H1 (cell line): Measurements from ENCODE around the gene ALK. TPM values are rescaled to one million over a fixed set of nuclear protein-coding genes. Genes with fewer than 3 reads are reported as not detected.

Experiments
- CTCF ChIA-PET: fragments of 300-600 bp; sonication (Branson Sonifier 250); formaldehyde crosslinking; loops from one replicate; lab custom pipeline; 2021; ENCODE audit not compliant: partially characterized antibody; lab: Charles Lee
- POLR2A ChIA-PET: fragments of 300-600 bp; sonication (Branson Sonifier 250); formaldehyde crosslinking; loops from one replicate; lab custom pipeline; 2021; ENCODE audit warnings: inconsistent platforms; ENCODE audit not compliant: partially characterized antibody; lab: Charles Lee
- DNase-seq, 2 experiments: peaks; one replicate each; pipeline versions ENCODE4 v3.0.0 to v3.0.0-alpha.2; 2010 to 2022; ENCODE audit warnings: low spot score in 2 of 2, low read depth in 1 of 2, mixed read lengths in 1 of 2
- FAIRE-seq: peaks from 2 replicates; lab custom pipeline; 2011; peaks lifted over from hg19 to GRCh38; lab: Jason Lieb, UNC
- H2AFZ ChIP-seq: 2 replicates; pipeline ENCODE4 v1.8.1; 2012; ENCODE audit warnings: low read length, inconsistent platforms
- H2AK5ac ChIP-seq: 2 replicates; pipeline ENCODE4 v1.6.1; 2013; ENCODE audit warnings: low read depth, low read length
- H2BK120ac ChIP-seq: replicated peaks from 2 replicates; pipeline ENCODE3; 2013; ENCODE audit warnings: low read depth, low read length, inconsistent platforms
- H2BK12ac ChIP-seq: 2 replicates; pipeline ENCODE4 v1.6.1; 2013; ENCODE audit warnings: low read depth, low read length
- H2BK15ac ChIP-seq: 2 replicates; pipeline ENCODE4 v1.6.1; 2013; ENCODE audit warnings: low read length
- H2BK20ac ChIP-seq: 2 replicates; pipeline ENCODE4 v1.6.1; 2013; ENCODE audit warnings: low read length
- H2BK5ac ChIP-seq: 2 replicates; pipeline ENCODE4 v1.6.1; 2013; ENCODE audit warnings: low read depth, low read length
- H3K14ac ChIP-seq: 2 replicates; pipeline ENCODE4 v1.6.1; 2013; ENCODE audit warnings: inconsistent platforms; ENCODE audit not compliant: insufficient read length
- H3K18ac ChIP-seq: 2 replicates; pipeline ENCODE4 v1.6.1; 2013; ENCODE audit warnings: low read length; ENCODE audit errors: extremely low read depth
- H3K23ac ChIP-seq: 2 replicates; pipeline ENCODE4 v1.6.1; 2013; ENCODE audit warnings: inconsistent platforms; ENCODE audit not compliant: insufficient read length
- H3K23me2 ChIP-seq: 2 replicates; pipeline ENCODE4 v1.6.1; 2013; ENCODE audit warnings: low read depth, low read length
- H3K27ac ChIP-seq: 2 replicates; pipeline ENCODE4 v1.6.1; 2011; ENCODE audit warnings: low read depth, low read length, inconsistent platforms
- H3K27me3 ChIP-seq, 4 experiments: replicated peaks in 1 of 4; 1 replicate in 1 of 4; 2 replicates in 3 of 4; pipeline versions ENCODE4 v1.6.1 to v1.8.1; 2011 to 2013; ENCODE audit warnings: low read length in 3 of 4, mild to moderate bottlenecking in 3 of 4, inconsistent platforms in 2 of 4, mixed read lengths in 2 of 4, moderate library complexity in 1 of 4; ENCODE audit not compliant: control insufficient read depth in 3 of 4, insufficient read depth in 3 of 4; ENCODE audit errors: extremely low read depth in 1 of 4
- H3K36me3 ChIP-seq, 4 experiments: 2 replicates each; pipeline versions ENCODE4 v1.6.1 to v1.8.1; 2011 to 2013; ENCODE audit warnings: mild to moderate bottlenecking in 4 of 4, low read length in 3 of 4, moderate library complexity in 2 of 4, control low read depth in 1 of 4, inconsistent platforms in 1 of 4; ENCODE audit not compliant: insufficient read depth in 4 of 4, control insufficient read depth in 2 of 4
- H3K4ac ChIP-seq: replicated peaks from 2 replicates; pipeline ENCODE3; 2013; ENCODE audit warnings: low read length, low read depth, mixed read lengths, inconsistent platforms; ENCODE audit not compliant: insufficient read length
- H3K4me1 ChIP-seq, 4 experiments: replicated peaks in 1 of 4; 1 replicate in 1 of 4; 2 replicates in 3 of 4; pipeline versions ENCODE4 v1.6.1 to v1.8.1; 2011 to 2013; ENCODE audit warnings: low read length in 3 of 4, inconsistent platforms in 2 of 4, mixed read lengths in 1 of 4; ENCODE audit not compliant: insufficient read depth in 4 of 4, control insufficient read depth in 3 of 4
- H3K4me2 ChIP-seq, 2 experiments: 2 replicates each; pipeline versions ENCODE4 v1.6.1 to v1.8.1; 2011 to 2013; ENCODE audit warnings: low read depth in 2 of 2, low read length in 2 of 2, control low read depth in 1 of 2, inconsistent platforms in 1 of 2, mild to moderate bottlenecking in 1 of 2; ENCODE audit not compliant: insufficient read depth in 1 of 2
- H3K4me3 ChIP-seq, 4 experiments: fragments of 200-600, 300-600 bp in 1 of 4; sonication (generic), shearing (Covaris generic), sonication (Bioruptor Twin) in 1 of 4; 2 replicates each; pipeline versions ENCODE4 v1.5.1 to v1.8.1; 2011 to 2016; ENCODE audit warnings: low read length in 4 of 4, low read depth in 3 of 4, control low read depth in 2 of 4, inconsistent platforms in 2 of 4, mild to moderate bottlenecking in 2 of 4, mixed read lengths in 1 of 4, moderate library complexity in 1 of 4; ENCODE audit not compliant: insufficient read depth in 2 of 4; ENCODE audit errors: extremely low read depth in 1 of 4
- H3K56ac ChIP-seq: replicated peaks from 2 replicates; pipeline ENCODE3; 2013; ENCODE audit warnings: low read depth, mild to moderate bottlenecking, mixed read lengths, low read length, inconsistent platforms; ENCODE audit not compliant: insufficient read length
- H3K79me1 ChIP-seq: 2 replicates; pipeline ENCODE4 v1.6.1; 2013; ENCODE audit warnings: low read depth, low read length, control low read depth
- H3K79me2 ChIP-seq, 2 experiments: 2 replicates each; pipeline versions ENCODE4 v1.6.1 to v1.8.1; 2012 to 2013; ENCODE audit warnings: low read length in 2 of 2, mild to moderate bottlenecking in 2 of 2, inconsistent platforms in 1 of 2; ENCODE audit not compliant: insufficient read depth in 2 of 2, control insufficient read depth in 1 of 2
- H3K9ac ChIP-seq, 4 experiments: replicated peaks in 1 of 4; 1 replicate in 1 of 4; 2 replicates in 3 of 4; pipeline versions ENCODE4 v1.6.1 to v1.8.1; 2011 to 2013; ENCODE audit warnings: low read depth in 3 of 4, low read length in 3 of 4, control low read depth in 2 of 4, mild to moderate bottlenecking in 2 of 4, moderate library complexity in 2 of 4, inconsistent platforms in 1 of 4; ENCODE audit errors: extremely low read depth in 1 of 4
- H3K9me3 ChIP-seq, 2 experiments: 2 replicates each; pipeline versions ENCODE4 v1.6.1 to v1.8.1; 2012 to 2013; ENCODE audit warnings: mild to moderate bottlenecking in 2 of 2, moderate library complexity in 2 of 2, control low read depth in 1 of 2, inconsistent platforms in 1 of 2, low read depth in 1 of 2, low read length in 1 of 2, mixed read lengths in 1 of 2; ENCODE audit not compliant: insufficient read depth in 2 of 2
- H4K20me1 ChIP-seq, 2 experiments: replicated peaks in 1 of 2; 2 replicates each; pipeline versions ENCODE3 to v1.8.1; 2011 to 2013; ENCODE audit warnings: inconsistent platforms in 2 of 2, low read length in 2 of 2, mild to moderate bottlenecking in 1 of 2; ENCODE audit not compliant: insufficient read depth in 2 of 2, control insufficient read depth in 1 of 2
- H4K5ac ChIP-seq: 2 replicates; pipeline ENCODE4 v1.6.1; 2013; ENCODE audit warnings: low read length, low read depth, mixed read lengths, inconsistent platforms; ENCODE audit not compliant: insufficient read length
- H4K8ac ChIP-seq: 2 replicates; pipeline ENCODE4 v1.8.0; 2013; ENCODE audit warnings: mild to moderate bottlenecking, moderate library complexity, low read length, inconsistent platforms; ENCODE audit not compliant: insufficient read depth; ENCODE audit errors: extremely low read depth
- H4K91ac ChIP-seq: replicated peaks from 2 replicates; pipeline ENCODE3; 2013; ENCODE audit warnings: low read length, mixed read lengths, inconsistent platforms; ENCODE audit not compliant: insufficient read length
- BACH1 ChIP-seq: IDR thresholded peaks from 2 replicates; pipeline ENCODE4 v1.6.1; 2012; ENCODE audit warnings: low read length, improper control_type of control experiment
- E2F6 ChIP-seq: IDR thresholded peaks from 2 replicates; pipeline ENCODE4 v1.6.1; 2012; ENCODE audit warnings: inconsistent platforms
- EGR1 ChIP-seq: IDR thresholded peaks from 2 replicates; pipeline ENCODE4 v1.6.1; 2011; ENCODE audit warnings: low read depth, low read length, borderline replicate concordance
- EP300 ChIP-seq, 2 experiments: IDR thresholded peaks; 1 replicate in 1 of 2; 2 replicates in 1 of 2; pipeline ENCODE4 v1.6.1; 2011 to 2012; ENCODE audit warnings: low read depth in 2 of 2, low read length in 2 of 2, mild to moderate bottlenecking in 2 of 2, borderline replicate concordance in 1 of 2, inconsistent platforms in 1 of 2, moderate library complexity in 1 of 2
- FOSL1 ChIP-seq: IDR thresholded peaks from 2 replicates; pipeline ENCODE4 v1.6.1; 2011; ENCODE audit warnings: mild to moderate bottlenecking, low read depth, low read length, moderate library complexity; ENCODE audit not compliant: insufficient read depth
- GABPA ChIP-seq: IDR thresholded peaks from 2 replicates; pipeline ENCODE4 v1.6.1; 2011; ENCODE audit warnings: mild to moderate bottlenecking, low read length, moderate library complexity, borderline replicate concordance; ENCODE audit not compliant: insufficient read depth
- HDAC2 ChIP-seq, 2 experiments: fragments of 300-600 bp in 1 of 2; sonication (generic) in 1 of 2; IDR thresholded peaks; 2 replicates each; pipeline ENCODE4 v1.6.1; 2011 to 2012; ENCODE audit warnings: low read depth in 2 of 2, low read length in 2 of 2, mild to moderate bottlenecking in 2 of 2, moderate library complexity in 2 of 2, borderline replicate concordance in 1 of 2, inconsistent platforms in 1 of 2
- JUND ChIP-seq: IDR thresholded peaks from 2 replicates; pipeline ENCODE4 v1.6.1; 2011; ENCODE audit warnings: mild to moderate bottlenecking, improper control_type of control experiment, low read length
- NRF1 ChIP-seq: IDR thresholded peaks from 2 replicates; pipeline ENCODE4 v1.6.1; 2011; ENCODE audit warnings: mild to moderate bottlenecking, low read depth, low read length, improper control_type of control experiment
- PHF8 ChIP-seq: fragments of 200-600 bp; sonication (generic); conservative IDR thresholded peaks from 2 replicates; pipeline ENCODE4 v1.7.1; 2012; ENCODE audit warnings: low read depth, mild to moderate bottlenecking, inconsistent platforms, low read length, moderate library complexity
- POLR2A ChIP-seq, 2 experiments: IDR thresholded peaks; 1 replicate in 1 of 2; 2 replicates in 1 of 2; pipeline ENCODE4 v1.6.1; 2011; ENCODE audit warnings: low read depth in 2 of 2, low read length in 2 of 2, mild to moderate bottlenecking in 2 of 2; ENCODE audit errors: control extremely low read depth in 1 of 2
- SRF ChIP-seq: IDR thresholded peaks from 2 replicates; pipeline ENCODE4 v1.6.1; 2011; ENCODE audit warnings: mild to moderate bottlenecking, low read depth, low read length, moderate library complexity
- SUZ12 ChIP-seq: fragments of 200-600 bp; sonication (generic); IDR thresholded peaks from 2 replicates; pipeline ENCODE4 v1.6.1; 2012; ENCODE audit warnings: mild to moderate bottlenecking, inconsistent platforms, low read length, moderate library complexity, mixed read lengths
- TAF1 ChIP-seq: IDR thresholded peaks from 2 replicates; pipeline ENCODE4 v1.6.1; 2011; ENCODE audit warnings: mild to moderate bottlenecking, low read depth, low read length
- YY1 ChIP-seq: IDR thresholded peaks from 2 replicates; pipeline ENCODE4 v1.6.1; 2011; ENCODE audit warnings: low read depth, mild to moderate bottlenecking, low read length
- WGBS, 2 experiments: shearing (Covaris generic) in 1 of 2; methylation state at CpG; one replicate each; pipeline versions ENCODE4 v1.1.6 to v1.1.7; 2013 to 2015; ENCODE audit warnings: low lambda C conversion rate in 2 of 2, mixed read lengths in 2 of 2, inconsistent platforms in 1 of 2, low coverage in 1 of 2, missing lambda C conversion rate in 1 of 2; ENCODE audit not compliant: insufficient replicate concordance in 2 of 2, insufficient coverage in 1 of 2, insufficient read length in 1 of 2; ENCODE audit errors: extremely low coverage in 1 of 2, missing lambda C conversion rate in 1 of 2; 5-methylcytosine and 5-hydroxymethylcytosine counted together
- polyA plus RNA-seq, 7 experiments: library from polyadenylated mRNA; depleted of rRNA in 3 of 7; stranded (reverse) in 5 of 7; unstranded in 2 of 7; fragments of >200 nt in 5 of 7; fragments of 200-250 nt in 2 of 7; gene quantifications; 1 replicate in 5 of 7; 2 replicates in 1 of 7; 4 replicates in 1 of 7; pipeline versions ENCODE4 v1.2.1 to v1.2.3, GENCODE V29; 2011 to 2013; ENCODE audit warnings: missing spikeins in 2 of 7, mixed read lengths in 2 of 7
- total RNA-seq: library from RNA; stranded (reverse); fragmentation: NEBNext Ultra II Directional; extraction: Animal tissue kit (Norgen Biotek cat#: 25700); gene quantifications from 2 replicates; pipeline ENCODE4 v1.2.1, GENCODE V29; 2021

The ALK gene
- total and polyA plus RNA-seq, 2 of the 8 experiments (the other 6 are each of a cell fraction or from before 2014, with no cell fraction given): 0.02 to 0.09 TPM

DNA sequence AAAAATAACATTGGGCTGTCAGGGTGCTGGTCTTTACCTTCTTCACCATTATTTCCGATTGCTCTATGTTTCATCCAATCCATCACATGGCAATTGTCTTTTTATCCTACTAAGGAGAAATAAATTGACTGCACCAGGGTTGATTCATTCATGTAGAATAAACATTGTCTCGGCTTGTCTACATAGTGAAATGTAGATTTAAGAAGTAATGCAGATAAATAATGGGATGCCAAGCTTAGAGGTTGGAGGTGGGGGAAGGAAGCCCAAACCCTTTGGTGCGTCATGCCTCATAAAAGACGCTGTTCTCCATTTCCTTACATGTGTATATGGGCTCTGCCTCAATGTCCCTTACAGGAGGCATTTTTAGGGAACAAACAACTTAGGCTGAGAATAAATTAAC lies 117.8 kb downstream of the ALK start:
- Histone ChIP-seq H4K8ac (no peak overlapping the region), H3K18ac (no peak overlapping the region), H3K23ac (no peak overlapping the region), H4K20me1 (no peaks in the 10 kb centered on the region), H3K56ac (no peak overlapping the region), H3K4me3 (no peak overlapping the region), H2AFZ (no peak overlapping the region), H2BK12ac (no peak overlapping the region), H2BK20ac (no peak overlapping the region), H2BK5ac (no peak overlapping the region), H4K91ac (no peak overlapping the region), H3K9ac (no peak overlapping the region), H3K79me1 (no peaks in the 10 kb centered on the region), H2BK120ac (no peak overlapping the region), H3K14ac (no peak overlapping the region), H3K4me2 (no peak overlapping the region), H3K4ac (no peak overlapping the region), H2AK5ac (no peak overlapping the region), H3K4me1 (no peaks in the 10 kb centered on the region), H3K23me2 (no peaks in the 10 kb centered on the region), H4K5ac (no peak overlapping the region), H3K27me3 (no peaks in the 10 kb centered on the region), H2BK15ac (no peak overlapping the region), H3K9me3 (no peaks in the 10 kb centered on the region), H3K36me3 (no peaks in the 10 kb centered on the region), H3K27ac (no peak overlapping the region), H3K79me2 (no peaks in the 10 kb centered on the region)
- 88% methylated on average over 4 of the region's 4 CpGs; no CpG with 5 or more reads in 1 of the 2 experiments for WGBS, 2 experiments
- no peak for FAIRE-seq
- DNase-seq: no peak
- ChIA-PET POLR2A (no interaction called here), CTCF (no interaction called here)
- TF ChIP-seq JUND: no peak
- TF ChIP-seq SUZ12: no peak
- no peak for TF ChIP-seq PHF8
- no peak for TF ChIP-seq HDAC2 (IDR thresholded peaks at IDR 0.05; ENCODE audit: borderline replicate concordance in 1 of 2, low read depth in 2 of 2, low read length in 2 of 2)
- no peak for TF ChIP-seq BACH1
- TF ChIP-seq NRF1: no peak
- TF ChIP-seq TAF1: no peak
- TF ChIP-seq E2F6: no peak
- no peak for TF ChIP-seq EGR1
- no peak for TF ChIP-seq FOSL1
- TF ChIP-seq SRF: no peak
- TF ChIP-seq POLR2A (IDR thresholded peaks at IDR 0.05; ENCODE audit: control extremely low read depth in 1 of 2, low read depth in 2 of 2, low read length in 2 of 2): no peak
- no peak for TF ChIP-seq EP300 (IDR thresholded peaks at IDR 0.05; ENCODE audit: borderline replicate concordance in 1 of 2, low read depth in 2 of 2, low read length in 2 of 2)
- no peak for TF ChIP-seq GABPA
- TF ChIP-seq YY1: no peak
